GM21786 (cell line): ENCODE data around the gene LAMA2.

ENCODE experiments used
- ATAC-seq: cut with Tn5 transposase; IDR thresholded peaks from one replicate; pipeline ENCODE4 v1.9.1; 2021; ENCODE audit not compliant: unreplicated experiment

LAMA2 gene

DNA sequence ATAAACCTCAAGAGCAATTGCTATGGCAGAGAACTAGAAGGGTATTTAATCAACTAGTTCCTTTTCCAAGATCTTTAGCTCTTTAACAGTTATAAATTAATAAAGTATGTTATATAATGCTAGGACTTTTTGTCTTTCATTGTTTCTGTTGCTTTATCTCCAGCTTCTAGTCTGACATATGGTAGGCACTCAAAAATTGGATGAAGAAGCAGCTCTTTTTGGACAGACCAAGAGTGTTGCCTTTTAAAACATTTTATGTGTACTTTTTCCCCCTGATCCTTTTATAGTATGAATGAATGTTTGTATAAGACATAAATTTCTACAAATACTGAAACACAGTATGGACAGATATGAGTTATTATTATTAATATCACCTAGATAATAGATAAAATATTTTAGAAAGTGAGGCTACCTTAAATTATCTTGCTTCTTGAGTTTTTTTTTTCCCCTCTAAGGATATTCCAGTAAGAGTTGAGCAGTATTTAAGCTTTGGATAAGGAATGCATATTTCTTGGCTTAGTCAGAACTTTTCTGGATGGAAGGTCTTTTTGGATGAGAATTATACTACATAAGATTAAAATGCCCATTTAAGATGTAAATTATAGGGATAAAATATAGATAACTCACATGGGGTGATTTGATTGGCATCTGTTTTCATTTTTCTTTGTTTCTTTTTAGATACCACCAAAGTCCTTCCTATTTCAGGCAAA, 16.6 kb downstream of the LAMA2 start:
- ATAC-seq, result no peak

- no peak for ATAC-seq
Observed at GRCh38 chr6:128903715-128904114, 20.8 kb downstream of the LAMA2 start.

GRCh38 chr6:128914051-128914450, 31.1 kb downstream of the LAMA2 start:
- no peak for ATAC-seq

DNA sequence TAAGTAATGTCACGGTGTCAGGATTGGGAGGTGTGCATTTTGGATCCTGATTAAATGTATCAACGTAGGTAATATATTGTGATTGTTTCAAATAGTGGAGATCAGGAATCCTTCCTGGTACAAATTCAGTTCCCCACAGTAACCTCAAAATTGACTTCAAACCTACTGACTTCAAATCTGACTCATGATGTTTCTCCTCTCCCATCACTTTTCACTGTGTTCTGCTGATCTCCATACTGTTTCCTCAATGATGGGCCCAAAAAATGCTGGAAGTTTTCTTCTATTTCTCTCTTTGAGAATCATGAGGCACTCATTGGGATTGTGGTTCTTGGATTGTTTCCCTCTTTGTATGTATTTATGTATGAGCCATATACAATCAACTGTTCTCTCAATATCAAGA, 35.9 kb downstream of the LAMA2 start:
- ATAC-seq, result no peak

- no peak for ATAC-seq
Observed at GRCh38 chr6:128919412-128920180, 36.7 kb downstream of the LAMA2 start.

- no peak for ATAC-seq
Observed at GRCh38 chr6:128925765-128926164, 42.8 kb downstream of the LAMA2 start.

GRCh38 chr6:128929869-128930268, 46.9 kb downstream of the LAMA2 start:
- no peak for ATAC-seq

DNA sequence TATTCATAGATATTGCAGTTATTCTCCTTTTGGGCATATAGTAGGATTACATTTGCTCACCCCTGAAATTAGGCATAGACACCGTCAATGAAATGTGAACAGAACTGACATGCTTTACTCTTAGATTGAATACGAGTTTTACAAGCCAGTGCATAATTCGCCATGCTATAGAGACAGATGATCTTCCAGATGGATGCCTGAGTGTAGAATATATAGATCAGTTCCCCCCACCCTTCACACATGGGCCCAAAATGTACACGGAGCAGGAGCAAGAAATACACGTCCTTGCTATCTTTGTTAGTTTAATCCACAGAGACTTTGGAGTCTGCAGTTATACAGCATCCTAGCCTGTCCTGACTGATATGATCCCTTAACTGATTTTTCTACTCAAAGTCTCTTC, 47.4 kb downstream of the LAMA2 start:
- ATAC-seq, result no peak

GRCh38 chr6:128932061-128932460, 49.1 kb downstream of the LAMA2 start:
- ATAC-seq, result no peak

- ATAC-seq, result no peak
Observed at GRCh38 chr6:128950864-128951263, 67.9 kb downstream of the LAMA2 start.

GRCh38 chr6:128952902-128953301, 70.0 kb downstream of the LAMA2 start:
- no peak for ATAC-seq

DNA sequence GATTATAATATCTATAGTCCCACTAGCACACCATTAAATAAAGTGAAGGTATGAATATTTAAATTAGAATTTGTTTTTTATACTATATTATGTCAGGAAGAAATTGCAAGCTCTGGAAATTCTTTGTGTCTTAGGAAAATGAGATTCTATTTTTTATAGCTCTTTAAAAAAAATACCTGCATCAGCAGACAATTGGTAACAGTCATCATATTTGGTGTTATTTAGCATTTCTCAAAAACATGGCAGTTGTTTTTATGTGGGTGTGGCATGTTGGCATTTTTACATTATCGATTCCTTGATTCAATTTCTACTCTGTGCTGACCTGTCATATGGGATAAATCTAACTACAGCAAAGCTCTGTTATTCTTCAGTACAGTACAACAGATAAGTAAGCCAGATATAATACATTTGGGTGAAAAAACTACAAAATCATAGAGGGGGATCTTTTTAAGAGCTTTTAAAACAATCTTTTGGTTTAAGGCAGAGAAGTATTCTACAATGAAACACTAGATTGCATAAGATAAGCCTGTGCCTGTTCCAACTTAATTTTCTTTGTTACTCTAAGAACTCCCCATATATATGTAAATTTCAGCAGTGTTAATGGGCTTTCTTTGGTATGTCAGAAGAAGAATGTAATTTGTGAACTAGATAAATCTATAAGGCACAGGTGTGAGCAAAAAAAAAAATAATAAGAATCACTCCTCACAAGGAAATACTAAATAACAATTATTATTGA, 71.5 kb downstream of the LAMA2 start:
- ATAC-seq, result no peak

DNA sequence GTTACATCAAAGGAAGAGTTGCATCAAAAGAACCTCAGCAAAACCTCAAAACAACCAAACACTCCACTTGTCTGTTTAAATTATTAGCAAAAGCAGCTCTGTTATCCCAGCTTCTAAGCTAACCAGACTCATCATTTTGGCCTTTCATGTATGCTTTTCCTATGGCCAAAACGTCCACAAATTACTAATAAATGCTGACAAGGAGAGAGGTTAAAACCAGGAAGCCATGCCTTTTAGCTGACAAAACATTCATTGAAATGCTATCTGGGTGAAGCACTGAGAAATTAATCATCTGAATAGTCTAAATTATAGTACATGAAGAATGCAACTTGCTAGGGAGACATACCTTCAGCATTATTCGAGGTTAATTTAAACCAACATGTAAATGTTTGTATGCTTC, 80.6 kb downstream of the LAMA2 start:
- no peak for ATAC-seq

- ATAC-seq, result no peak
Observed at GRCh38 chr6:128964233-128964755, 81.4 kb downstream of the LAMA2 start.

DNA sequence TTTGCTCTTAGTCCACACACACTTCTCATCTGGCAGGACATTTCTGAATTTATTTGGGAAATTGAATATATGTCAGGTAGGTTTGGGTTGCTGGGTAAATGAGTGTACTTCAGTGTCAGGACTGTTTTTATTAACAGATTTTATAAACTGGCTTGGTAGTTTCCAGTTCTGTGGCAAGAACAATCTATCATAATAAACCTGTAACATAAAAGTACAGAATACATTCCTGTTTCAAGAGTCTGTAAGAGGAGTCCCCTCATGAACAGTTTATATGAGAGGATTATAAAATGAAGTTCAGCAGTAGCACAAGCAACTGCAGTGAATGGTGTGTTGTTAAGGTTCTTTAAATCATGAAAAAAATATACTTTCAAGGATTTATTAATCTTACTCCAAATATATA, 81.8 kb downstream of the LAMA2 start:
- ATAC-seq, result no peak

- no peak for ATAC-seq
Observed at GRCh38 chr6:128966934-128967333, 84.0 kb downstream of the LAMA2 start.

- ATAC-seq, result no peak
Observed at GRCh38 chr6:128979071-128979470, 96.1 kb downstream of the LAMA2 start.

DNA sequence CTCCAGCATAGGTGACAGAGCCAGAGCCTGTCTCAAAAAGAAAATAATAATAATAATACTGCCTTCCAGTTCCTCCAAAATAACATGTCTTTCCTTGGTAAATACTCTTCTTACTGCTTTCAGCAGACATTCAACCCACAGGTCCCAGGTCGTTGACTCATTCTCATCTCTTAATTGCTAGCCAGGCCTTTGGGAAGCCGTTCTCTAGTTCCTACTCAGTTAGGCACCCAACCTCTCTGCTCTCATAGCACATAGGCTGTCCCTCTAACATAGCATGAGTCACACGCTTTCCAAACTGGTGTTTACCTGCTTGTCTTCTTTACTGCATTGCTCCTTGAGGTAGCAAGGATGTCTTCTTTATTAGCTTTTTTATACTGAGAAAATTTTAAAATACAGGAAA, 98.8 kb downstream of the LAMA2 start:
- ATAC-seq, result no peak

GRCh38 chr6:128990360-128990759, 107.4 kb downstream of the LAMA2 start:
- ATAC-seq, result no peak

GRCh38 chr6:128990915-128991314, 108.0 kb downstream of the LAMA2 start:
- ATAC-seq, result no peak

- no peak for ATAC-seq
Observed at GRCh38 chr6:128993166-128993565, 110.2 kb downstream of the LAMA2 start.

DNA sequence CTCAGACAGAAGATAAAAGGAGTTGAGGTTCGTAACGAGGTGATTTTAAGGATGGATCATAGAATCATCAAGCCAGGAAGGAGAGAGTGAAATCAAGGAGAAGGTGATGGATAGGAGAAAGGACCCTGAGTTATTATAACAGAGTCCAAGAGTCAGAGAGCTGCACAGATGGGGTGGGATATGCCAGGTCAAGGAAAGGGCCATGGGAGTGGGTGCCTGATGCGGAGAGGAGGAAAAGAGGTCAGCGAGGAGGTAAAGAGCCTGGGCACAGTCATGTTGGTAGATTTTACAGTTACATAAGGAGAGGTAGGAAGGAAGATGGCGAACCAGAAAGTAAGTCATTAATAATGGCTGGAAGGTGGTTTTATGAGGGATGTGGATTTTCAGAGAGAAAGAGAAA, 114.9 kb downstream of the LAMA2 start:
- no peak for ATAC-seq
